Measurements from ENCODE around the gene MORN1.
"Not testable (repeated sequence)": the region's sequence is repeated elsewhere in the genome, so short reads cannot be mapped to it uniquely, and the experiment has no call there.

MORN1 gene
- total RNA-seq, result 2.0 to 10.1 (median 6.2) reads per million in 9 experiments

- Mint-ChIP-seq H3K36me3 (ENCODE audit: insufficient read depth) (peaks cover 32% of the 10 kb centered on the region), H3K27me3 (no peaks in the 10 kb centered on the region), H3K4me1 (ENCODE audit: low read depth in 2 of 2) (peaks cover 30 to 33% of the 10 kb centered on the region in 2 donors), H3K9me3 (no peaks in the 10 kb centered on the region), H3K27ac (peak within 1 kb of the TSS; percentile 86 to 94), H3K4me3 (peak within 1 kb of the TSS; percentile 84 to 87)
- ATAC-seq (replicated peaks), result peak; percentile 93
- peak; percentile 96 to 99 (median 98) for DNase-seq
These were observed at the start of gene MORN1, which contains the start of gene RER1 for GRCh38 chr1:2391041-2391930. MORN1 (minus strand) TSS chr1:2391554; CDS start chr1:2391533, 21 bp downstream. RER1 (plus strand) TSS chr1:2391841; CDS start chr1:2395791, 3,950 bp downstream.

GRCh38 chr1:2440346-2440745 lies 49.0 kb upstream of the MORN1 start:
- H3K4me1 Mint-ChIP-seq (ENCODE audit: low read depth in 2 of 2), result peaks cover 8 to 11% of the 10 kb centered on the region in 2 donors
- not testable (repeated sequence) for H3K27ac Mint-ChIP-seq; H3K36me3 Mint-ChIP-seq (ENCODE audit: insufficient read depth); H3K4me3 Mint-ChIP-seq; DNase-seq; ATAC-seq (replicated peaks); H3K9me3 Mint-ChIP-seq
- peaks cover 0 to 22% of the 10 kb centered on the region in 2 donors for H3K27me3 Mint-ChIP-seq

- peaks cover 0 to 13% of the 10 kb centered on the region in 2 donors for H3K27me3 Mint-ChIP-seq
- H3K4me3 Mint-ChIP-seq, result no peak overlapping the region
- H3K36me3 Mint-ChIP-seq (ENCODE audit: insufficient read depth), result no peaks in the 10 kb centered on the region
These were observed 48.0 kb upstream of the MORN1 start for GRCh38 chr1:2439369-2439768.

GRCh38 chr1:2438641-2439040 lies 47.3 kb upstream of the MORN1 start:
- peaks cover 0 to 13% of the 10 kb centered on the region in 2 donors for H3K27me3 Mint-ChIP-seq
- DNase-seq, result no peak
- no peaks in the 10 kb centered on the region for H3K36me3 Mint-ChIP-seq (ENCODE audit: insufficient read depth)
- H3K27ac Mint-ChIP-seq, result no peak overlapping the region
- peaks cover 5 to 11% of the 10 kb centered on the region in 2 donors for H3K4me1 Mint-ChIP-seq (ENCODE audit: low read depth in 2 of 2)
- no peak for ATAC-seq (replicated peaks)
- no peaks in the 10 kb centered on the region for H3K9me3 Mint-ChIP-seq
- no peak overlapping the region for H3K4me3 Mint-ChIP-seq

More at GRCh38 chr1:2439369-2439768, 48.0 kb upstream of the MORN1 start:
- ATAC-seq (replicated peaks) (no peak), DNase-seq (no peak)
- Mint-ChIP-seq H3K4me1 (ENCODE audit: low read depth in 2 of 2) (peaks cover 5 to 11% of the 10 kb centered on the region in 2 donors), H3K9me3 (no peaks in the 10 kb centered on the region), H3K27ac (no peak overlapping the region)

GRCh38 chr1:2438038-2438437 lies 46.7 kb upstream of the MORN1 start:
- peaks cover 0 to 11% of the 10 kb centered on the region in 2 donors for H3K27me3 Mint-ChIP-seq
- no peak for DNase-seq
- ATAC-seq (replicated peaks), result no peak
- H3K9me3 Mint-ChIP-seq, result no peaks in the 10 kb centered on the region
- H3K4me3 Mint-ChIP-seq, result no peak overlapping the region
- H3K36me3 Mint-ChIP-seq (ENCODE audit: insufficient read depth), result no peaks in the 10 kb centered on the region
- H3K27ac Mint-ChIP-seq, result no peak overlapping the region
- peaks cover 5 to 11% of the 10 kb centered on the region in 2 donors for H3K4me1 Mint-ChIP-seq (ENCODE audit: low read depth in 2 of 2)

- no peak overlapping the region for H3K4me3 Mint-ChIP-seq
- no peaks in the 10 kb centered on the region for H3K9me3 Mint-ChIP-seq
- DNase-seq (no peak), ATAC-seq (replicated peaks) (no peak)
- peaks cover 0 to 7% of the 10 kb centered on the region in 2 donors for H3K27me3 Mint-ChIP-seq
- peaks cover 3% of the 10 kb centered on the region for H3K36me3 Mint-ChIP-seq (ENCODE audit: insufficient read depth)
- H3K27ac Mint-ChIP-seq, result peak overlapping the region in 1 of 2 donors; percentile 61
- H3K4me1 Mint-ChIP-seq (ENCODE audit: low read depth in 2 of 2), result peaks cover 3 to 8% of the 10 kb centered on the region in 2 donors
These were observed 46.3 kb upstream of the MORN1 start for GRCh38 chr1:2437617-2438016.

GRCh38 chr1:2436876-2437275 lies 45.5 kb upstream of the MORN1 start:
- no peaks in the 10 kb centered on the region for H3K9me3 Mint-ChIP-seq
- no peaks in the 10 kb centered on the region for H3K27me3 Mint-ChIP-seq
- no peak overlapping the region for H3K4me3 Mint-ChIP-seq
- ATAC-seq (replicated peaks), result no peak
- peaks cover 3% of the 10 kb centered on the region for H3K36me3 Mint-ChIP-seq (ENCODE audit: insufficient read depth)
- H3K4me1 Mint-ChIP-seq (ENCODE audit: low read depth in 2 of 2), result peaks cover 3 to 8% of the 10 kb centered on the region in 2 donors
- no peak for DNase-seq
- H3K27ac Mint-ChIP-seq, result no peak overlapping the region

GRCh38 chr1:2435746-2436355 lies 44.5 kb upstream of the MORN1 start:
- Mint-ChIP-seq H3K27ac (no peak overlapping the region), H3K4me3 (no peak overlapping the region), H3K9me3 (no peaks in the 10 kb centered on the region), H3K4me1 (ENCODE audit: low read depth in 2 of 2) (peaks cover 3 to 8% of the 10 kb centered on the region in 2 donors), H3K27me3 (no peaks in the 10 kb centered on the region), H3K36me3 (ENCODE audit: insufficient read depth) (peaks cover 3% of the 10 kb centered on the region)
- DNase-seq, result no peak
- no peak for ATAC-seq (replicated peaks)

GRCh38 chr1:2435091-2435490 lies 43.7 kb upstream of the MORN1 start:
- no peaks in the 10 kb centered on the region for H3K9me3 Mint-ChIP-seq
- no peak overlapping the region for H3K4me3 Mint-ChIP-seq
- no peaks in the 10 kb centered on the region for H3K27me3 Mint-ChIP-seq
- no peak for ATAC-seq (replicated peaks)
- no peak overlapping the region for H3K27ac Mint-ChIP-seq
- peaks cover 3% of the 10 kb centered on the region for H3K36me3 Mint-ChIP-seq (ENCODE audit: insufficient read depth)
- H3K4me1 Mint-ChIP-seq (ENCODE audit: low read depth in 2 of 2), result peaks cover 3 to 8% of the 10 kb centered on the region in 2 donors
- DNase-seq, result no peak

- ATAC-seq (replicated peaks) (no peak), DNase-seq (no peak)
- Mint-ChIP-seq H3K4me3 (no peak overlapping the region), H3K36me3 (ENCODE audit: insufficient read depth) (peaks cover 3% of the 10 kb centered on the region), H3K9me3 (no peaks in the 10 kb centered on the region), H3K4me1 (ENCODE audit: low read depth in 2 of 2) (peaks cover 7 to 10% of the 10 kb centered on the region in 2 donors), H3K27me3 (no peaks in the 10 kb centered on the region), H3K27ac (no peak overlapping the region)
These were observed 42.7 kb upstream of the MORN1 start for GRCh38 chr1:2433936-2434655.

- no peaks in the 10 kb centered on the region for H3K27me3 Mint-ChIP-seq
- peaks cover 3% of the 10 kb centered on the region for H3K36me3 Mint-ChIP-seq (ENCODE audit: insufficient read depth)
- peaks cover 7 to 13% of the 10 kb centered on the region in 2 donors for H3K4me1 Mint-ChIP-seq (ENCODE audit: low read depth in 2 of 2)
- ATAC-seq (replicated peaks) (no peak), DNase-seq (no peak)
- H3K27ac Mint-ChIP-seq, result no peak overlapping the region
- no peaks in the 10 kb centered on the region for H3K9me3 Mint-ChIP-seq
- H3K4me3 Mint-ChIP-seq, result no peak overlapping the region
These were observed 41.8 kb upstream of the MORN1 start for GRCh38 chr1:2433196-2433595.

GRCh38 chr1:2432441-2432844 lies 41.1 kb upstream of the MORN1 start:
- ATAC-seq (replicated peaks) (no peak), DNase-seq (no peak)
- Mint-ChIP-seq H3K27me3 (no peaks in the 10 kb centered on the region), H3K4me1 (ENCODE audit: low read depth in 2 of 2) (peaks cover 5 to 6% of the 10 kb centered on the region in 2 donors), H3K27ac (no peak overlapping the region), H3K36me3 (ENCODE audit: insufficient read depth) (peaks cover 3% of the 10 kb centered on the region), H3K4me3 (no peak overlapping the region), H3K9me3 (no peaks in the 10 kb centered on the region)

GRCh38 chr1:2431518-2431917 lies 40.2 kb upstream of the MORN1 start:
- H3K27me3 Mint-ChIP-seq, result no peaks in the 10 kb centered on the region
- no peak overlapping the region for H3K4me3 Mint-ChIP-seq
- ATAC-seq (replicated peaks), result no peak
- H3K4me1 Mint-ChIP-seq (ENCODE audit: low read depth in 2 of 2), result peaks cover 5% of the 10 kb centered on the region in 2 donors
- no peaks in the 10 kb centered on the region for H3K9me3 Mint-ChIP-seq
- no peak overlapping the region for H3K27ac Mint-ChIP-seq
- DNase-seq, result no peak
- peaks cover 3% of the 10 kb centered on the region for H3K36me3 Mint-ChIP-seq (ENCODE audit: insufficient read depth)
